C4-2B (cell line): Measurements from ENCODE around the gene VEZF1.
A peak's percentile ranks its signal among the peaks of the same experiment; 100 is the strongest.

Experiments
- H3K27ac ChIP-seq: fragments of 450-650 bp; 2 replicates; pipeline ENCODE4 v1.5.1; 2017
- ZFX ChIP-seq: fragments of 450-650 bp; IDR thresholded peaks from 2 replicates; pipeline ENCODE4 v1.6.1; 2017
- TF ChIP-seq, protein P1 (sequence below): fragments of 450-650 bp; conservative IDR thresholded peaks from 2 replicates; pipeline ENCODE4 v1.5.1; 2017; ENCODE audit warnings: mild to moderate bottlenecking

Gene VEZF1

DNA sequence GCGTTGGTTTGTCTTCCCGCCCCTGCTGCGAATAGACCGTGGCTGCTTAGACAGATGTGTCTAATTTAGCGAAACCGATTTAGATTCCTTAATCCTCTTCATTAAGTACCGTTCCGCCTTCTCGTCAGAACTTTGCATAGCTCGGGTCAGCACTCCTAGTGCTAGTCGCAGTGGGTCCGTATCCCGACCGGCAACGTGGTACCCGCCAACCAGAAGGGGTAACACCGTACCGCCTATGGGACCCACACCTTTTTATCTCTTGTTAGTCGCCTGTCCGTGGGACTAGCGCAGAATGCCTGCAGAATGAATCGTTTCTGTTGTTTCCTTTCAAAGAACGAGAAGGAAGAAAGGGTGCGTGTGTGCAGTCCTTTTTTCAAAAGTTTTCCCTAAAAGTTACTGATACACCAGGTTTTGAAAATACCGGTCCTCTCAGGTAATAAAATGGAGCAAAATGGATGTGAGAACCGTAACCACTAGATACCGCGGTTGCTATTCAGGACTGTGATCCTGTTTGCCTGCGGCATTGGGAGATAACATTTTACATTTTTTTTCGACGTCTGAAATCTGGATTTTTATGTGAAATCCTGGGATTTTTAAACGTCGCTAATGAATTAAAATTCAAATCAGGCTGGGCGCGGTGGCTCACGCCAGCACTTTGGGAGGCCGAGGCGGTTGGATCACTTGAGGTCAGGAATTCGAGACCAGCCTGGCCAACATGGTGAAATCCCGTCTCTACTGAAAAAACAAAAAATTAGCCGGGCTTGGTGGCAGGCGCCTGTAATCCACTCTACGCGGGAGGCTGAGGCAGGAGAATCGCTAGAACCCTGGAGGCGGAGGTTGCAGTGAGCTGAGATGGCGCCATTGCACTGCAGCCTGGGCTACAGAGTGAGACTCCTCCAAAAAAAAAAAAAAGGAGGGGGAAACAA is 20.0 kb upstream of the VEZF1 start:
- TF ChIP-seq ZFX: no peak
- TF ChIP-seq, protein P1, sequence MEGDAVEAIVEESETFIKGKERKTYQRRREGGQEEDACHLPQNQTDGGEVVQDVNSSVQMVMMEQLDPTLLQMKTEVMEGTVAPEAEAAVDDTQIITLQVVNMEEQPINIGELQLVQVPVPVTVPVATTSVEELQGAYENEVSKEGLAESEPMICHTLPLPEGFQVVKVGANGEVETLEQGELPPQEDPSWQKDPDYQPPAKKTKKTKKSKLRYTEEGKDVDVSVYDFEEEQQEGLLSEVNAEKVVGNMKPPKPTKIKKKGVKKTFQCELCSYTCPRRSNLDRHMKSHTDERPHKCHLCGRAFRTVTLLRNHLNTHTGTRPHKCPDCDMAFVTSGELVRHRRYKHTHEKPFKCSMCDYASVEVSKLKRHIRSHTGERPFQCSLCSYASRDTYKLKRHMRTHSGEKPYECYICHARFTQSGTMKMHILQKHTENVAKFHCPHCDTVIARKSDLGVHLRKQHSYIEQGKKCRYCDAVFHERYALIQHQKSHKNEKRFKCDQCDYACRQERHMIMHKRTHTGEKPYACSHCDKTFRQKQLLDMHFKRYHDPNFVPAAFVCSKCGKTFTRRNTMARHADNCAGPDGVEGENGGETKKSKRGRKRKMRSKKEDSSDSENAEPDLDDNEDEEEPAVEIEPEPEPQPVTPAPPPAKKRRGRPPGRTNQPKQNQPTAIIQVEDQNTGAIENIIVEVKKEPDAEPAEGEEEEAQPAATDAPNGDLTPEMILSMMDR: no peak

DNA sequence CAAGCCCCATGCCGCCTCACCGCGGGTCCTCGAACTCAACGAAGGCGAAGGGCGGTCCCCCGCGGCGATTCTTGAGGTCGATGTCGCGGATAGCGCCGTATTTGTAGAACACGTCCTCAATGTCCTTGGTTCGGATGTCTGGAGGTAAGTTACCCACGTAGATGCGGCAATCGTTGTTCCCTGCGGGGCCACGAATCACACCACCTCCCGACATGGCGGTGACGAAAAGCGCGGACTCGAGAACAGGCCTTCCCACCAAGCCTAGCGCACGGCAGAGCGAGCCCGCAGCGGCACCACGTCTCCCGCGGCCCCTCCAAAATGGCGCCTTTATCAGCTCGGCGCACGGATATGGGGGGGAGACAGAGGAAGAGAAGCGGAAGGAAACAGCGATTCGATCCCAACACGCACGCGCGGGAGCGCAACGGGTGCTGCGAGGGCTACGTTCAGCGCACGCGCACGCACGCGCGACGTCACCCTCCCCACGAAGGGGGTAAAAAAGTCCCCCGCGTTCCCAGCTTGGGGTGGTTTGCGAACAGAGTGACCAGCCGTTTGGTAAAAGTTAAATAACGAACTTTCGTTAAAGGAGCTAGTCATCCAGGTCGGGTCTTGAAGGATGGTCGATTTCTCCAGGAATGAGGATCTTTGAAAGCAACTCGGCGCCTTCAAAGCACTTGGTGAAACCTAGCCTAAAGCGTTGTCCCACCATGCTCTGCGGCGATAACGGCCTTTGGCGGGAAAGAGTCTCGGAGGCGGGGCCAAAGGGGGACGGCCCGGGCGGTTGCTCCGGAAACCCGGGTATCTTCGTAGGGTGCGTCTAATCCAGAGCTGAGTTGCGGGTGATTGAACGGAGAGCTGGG is 19.1 kb upstream of the VEZF1 start, which contains the start of gene SRSF1:
Gene SRSF1, minus strand, starts transcription at position 323 of the 857 bp plus-strand sequence. Its CDS starts 109 bp downstream, at position 214.
- H3K27ac ChIP-seq: peak within 1 kb of the TSS; percentile 99
- peak; percentile 73 for TF ChIP-seq ZFX
- TF ChIP-seq, protein P1: no peak

More for the DNA sequence above, 20.0 kb upstream of the VEZF1 start:
- H3K27ac ChIP-seq: peak overlapping the region; percentile 99

DNA sequence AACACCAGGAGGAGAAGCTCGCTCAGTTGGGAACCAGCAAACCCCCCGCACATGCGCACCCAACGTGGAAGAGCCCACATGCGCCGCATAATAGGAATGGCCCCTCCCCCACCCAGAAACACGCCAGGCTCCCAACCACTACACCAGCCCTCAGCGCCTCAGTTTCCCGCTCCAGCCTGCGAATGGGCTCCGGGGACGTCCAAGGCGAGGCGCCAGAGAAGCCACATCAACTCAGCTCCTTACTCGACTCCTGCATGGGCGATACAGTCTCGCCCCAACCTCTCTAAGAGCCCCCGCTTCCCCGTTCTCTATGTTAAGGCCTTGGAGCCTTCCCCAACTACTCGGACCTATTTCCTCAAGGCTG is 18.5 kb upstream of the VEZF1 start:
- TF ChIP-seq, protein P1: no peak
- peak; percentile 88; the same call in 1 of the 2 replicates for TF ChIP-seq ZFX
- H3K27ac ChIP-seq: peak overlapping the region; percentile 99

DNA sequence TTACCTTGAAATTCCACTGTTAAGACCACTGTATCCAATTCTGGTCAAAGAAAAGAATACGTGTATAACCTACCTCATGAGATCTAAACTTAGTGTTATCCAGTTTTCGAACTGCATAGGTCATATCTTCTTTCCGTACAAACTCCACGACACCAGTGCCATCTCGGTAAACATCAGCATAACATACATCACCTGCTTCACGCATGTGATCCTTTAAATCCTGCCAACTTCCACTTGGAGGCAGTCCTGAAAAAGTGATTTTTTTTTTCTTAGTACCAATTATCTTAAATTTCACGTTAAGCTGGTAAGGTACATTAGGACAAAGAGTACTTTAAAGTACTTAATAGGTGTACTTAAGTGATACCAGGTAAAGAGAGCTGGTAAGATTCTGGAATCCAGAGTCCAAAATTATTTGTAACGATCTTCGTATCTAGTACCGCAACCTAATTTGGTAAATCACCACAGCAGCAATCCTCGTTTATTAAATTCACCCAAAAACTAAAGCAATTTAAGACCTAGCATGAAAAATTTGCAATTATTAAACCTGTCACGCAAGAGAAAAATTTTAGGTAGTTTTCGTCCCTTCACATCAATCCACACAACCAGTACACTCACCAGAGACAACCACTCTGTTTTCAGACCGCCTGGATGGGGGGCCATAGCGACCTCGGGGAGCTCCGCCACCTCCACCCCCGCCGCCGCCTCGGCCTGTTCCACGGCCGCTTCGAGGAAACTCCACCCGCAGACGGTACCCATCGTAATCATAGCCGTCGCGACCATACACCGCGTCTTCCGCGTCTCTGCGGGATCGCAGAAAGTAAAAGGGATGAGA is 17.9 kb upstream of the VEZF1 start:
- peak overlapping the region; percentile 99 for H3K27ac ChIP-seq

DNA sequence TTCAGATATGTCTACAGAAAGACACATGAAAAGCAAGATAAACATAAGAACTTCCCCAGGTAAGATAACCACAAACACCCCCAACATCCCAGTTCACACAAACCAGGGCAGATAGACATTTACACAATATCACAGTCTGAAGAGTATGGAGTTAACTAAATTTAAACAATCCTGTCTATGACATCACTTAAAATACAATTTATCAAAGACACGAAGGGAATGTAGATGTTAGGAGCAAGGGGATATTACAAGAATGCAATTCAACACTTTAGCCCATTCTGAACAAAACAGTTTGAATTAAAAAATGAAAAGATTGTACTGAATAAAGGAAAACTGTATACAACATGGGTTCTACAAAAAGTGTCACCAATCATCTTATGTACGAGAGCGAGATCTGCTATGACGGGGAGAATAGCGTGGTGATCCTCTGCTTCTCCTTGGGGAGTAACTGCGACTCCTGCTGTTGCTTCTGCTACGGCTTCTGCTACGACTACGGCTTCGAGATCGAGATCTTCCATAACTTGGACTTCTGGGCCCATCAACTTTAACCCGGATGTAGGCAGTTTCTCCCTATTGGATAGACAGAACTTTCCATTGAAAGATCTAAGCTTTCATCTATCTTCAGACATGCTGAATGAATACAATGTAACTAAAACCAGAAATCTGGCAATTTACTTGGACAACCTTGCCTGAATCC is 17.1 kb upstream of the VEZF1 start:
- H3K27ac ChIP-seq: no peak overlapping the region
- TF ChIP-seq, protein P1: no peak
- TF ChIP-seq ZFX: no peak

More for the DNA sequence above, 17.9 kb upstream of the VEZF1 start:
- TF ChIP-seq ZFX: no peak
- TF ChIP-seq, protein P1: no peak

DNA sequence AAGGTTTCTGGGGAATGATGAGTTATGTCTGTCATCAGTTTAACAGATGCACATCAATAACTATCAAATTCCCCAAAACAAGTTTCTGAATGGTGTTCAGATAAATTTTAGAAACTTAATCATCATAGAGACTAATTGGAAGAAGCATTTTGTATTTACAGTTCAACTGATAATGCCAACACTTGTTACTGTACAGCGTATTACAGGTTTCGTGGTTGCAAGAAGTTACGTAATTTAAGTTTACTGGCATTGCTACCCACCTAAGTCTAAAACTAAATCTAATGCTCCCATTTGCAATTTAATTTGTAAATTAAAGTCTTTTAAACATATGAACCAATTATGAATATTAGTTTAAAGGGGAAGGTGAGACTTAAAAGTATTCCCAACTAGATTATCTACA is 16.0 kb upstream of the VEZF1 start:
- no peak overlapping the region for H3K27ac ChIP-seq
- no peak for TF ChIP-seq ZFX
- TF ChIP-seq, protein P1: no peak
